Activated naive CD4-positive, alpha-beta T cell treated with anti-CD3 and anti-CD28 coated beads, Interleukin-2, amount 10 ng/mL, durations not matched to agents 7 days and 5 days (primary cell): ENCODE data around the gene GART.

Source experiments
- CTCF ChIA-PET: fragments of 350-600 bp; sonication (Branson Sonifier 250); formaldehyde crosslinking; loops from one replicate; lab custom pipeline; 2021; ENCODE audit warnings: antibody characterized with exemption; lab: Charles Lee
- DNase-seq: peaks from one replicate; pipeline ENCODE4 v3.0.0-alpha.2; 2020
- H3K27ac Mint-ChIP-seq: one replicate; pipeline ENCODE4 v1.8.0; 2021; ENCODE audit warnings: mild to moderate bottlenecking, moderate library complexity, mixed read lengths
- H3K27me3 Mint-ChIP-seq: one replicate; pipeline ENCODE4 v1.8.0; 2021; ENCODE audit warnings: mild to moderate bottlenecking, mixed read lengths
- H3K36me3 Mint-ChIP-seq: one replicate; pipeline ENCODE4 v1.8.0; 2021; ENCODE audit warnings: mixed read lengths
- H3K4me1 Mint-ChIP-seq: one replicate; pipeline ENCODE4 v1.8.0; 2021; ENCODE audit warnings: mixed read lengths
- H3K4me3 Mint-ChIP-seq: one replicate; pipeline ENCODE4 v1.8.0; 2021; ENCODE audit warnings: mild to moderate bottlenecking, moderate library complexity, mixed read lengths
- H3K9me3 Mint-ChIP-seq: one replicate; pipeline ENCODE4 v1.8.0; 2021; ENCODE audit warnings: mixed read lengths

Gene GART

DNA sequence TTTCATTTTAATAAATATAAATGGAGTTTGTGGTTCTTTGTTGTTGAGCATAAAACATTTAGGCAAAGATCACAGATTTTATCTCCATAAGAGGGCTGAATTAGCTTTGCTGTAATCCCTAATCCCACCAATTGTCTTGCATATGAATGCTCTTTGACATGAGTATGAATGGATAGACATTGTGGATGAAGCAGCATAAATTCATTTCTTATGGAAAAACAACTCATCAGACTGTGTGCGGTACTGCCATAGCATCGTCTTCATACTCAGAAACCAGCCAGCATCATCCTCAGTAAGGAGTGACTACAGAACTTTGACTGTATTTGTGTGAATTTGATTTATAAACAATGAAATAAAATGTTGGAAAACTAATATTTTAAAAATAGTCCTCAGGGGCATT, 20.5 kb upstream of the GART start:
- no peak for DNase-seq
- Mint-ChIP-seq H3K4me1 (peaks cover 9% of the 10 kb centered on the region), H3K4me3 (no peak overlapping the region), H3K9me3 (no peaks in the 10 kb centered on the region), H3K27ac (no peak overlapping the region), H3K27me3 (no peaks in the 10 kb centered on the region), H3K36me3 (peaks cover 60% of the 10 kb centered on the region)
- CTCF ChIA-PET: no interaction called here

DNA sequence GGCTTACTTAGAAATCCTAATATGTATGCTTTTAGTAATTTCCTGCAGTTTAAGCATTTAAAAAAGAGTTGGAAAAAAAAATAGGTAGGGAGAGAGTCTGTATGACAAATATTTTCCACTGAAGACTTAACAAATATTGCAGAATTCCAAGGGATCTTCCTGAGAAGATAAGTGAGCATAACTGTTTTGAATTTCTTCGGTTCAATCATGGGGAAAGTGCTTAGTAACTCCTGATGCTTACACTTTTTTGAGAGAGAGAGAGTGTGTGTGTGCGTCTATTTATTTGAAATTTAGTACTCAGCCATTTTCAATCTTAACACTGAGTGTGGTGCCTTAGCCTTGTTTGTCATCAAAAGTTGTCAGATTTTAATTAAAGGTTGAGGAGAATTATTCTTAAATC, 19.5 kb upstream of the GART start:
- Mint-ChIP-seq H3K9me3 (no peaks in the 10 kb centered on the region), H3K27me3 (no peaks in the 10 kb centered on the region), H3K4me3 (no peak overlapping the region), H3K27ac (peak overlapping the region; percentile 0), H3K4me1 (peaks cover 18% of the 10 kb centered on the region), H3K36me3 (peaks cover 68% of the 10 kb centered on the region)
- DNase-seq: no peak
- CTCF ChIA-PET: no interaction called here

- no peak overlapping the region for H3K4me3 Mint-ChIP-seq
- peaks cover 72% of the 10 kb centered on the region for H3K36me3 Mint-ChIP-seq
- CTCF ChIA-PET: no interaction called here
- H3K4me1 Mint-ChIP-seq: peaks cover 22% of the 10 kb centered on the region
- no peaks in the 10 kb centered on the region for H3K9me3 Mint-ChIP-seq
- H3K27ac Mint-ChIP-seq: no peak overlapping the region
- no peaks in the 10 kb centered on the region for H3K27me3 Mint-ChIP-seq
- no peak for DNase-seq
These were observed 19.0 kb upstream of the GART start for GRCh38 chr21:33560965-33561364.

DNA sequence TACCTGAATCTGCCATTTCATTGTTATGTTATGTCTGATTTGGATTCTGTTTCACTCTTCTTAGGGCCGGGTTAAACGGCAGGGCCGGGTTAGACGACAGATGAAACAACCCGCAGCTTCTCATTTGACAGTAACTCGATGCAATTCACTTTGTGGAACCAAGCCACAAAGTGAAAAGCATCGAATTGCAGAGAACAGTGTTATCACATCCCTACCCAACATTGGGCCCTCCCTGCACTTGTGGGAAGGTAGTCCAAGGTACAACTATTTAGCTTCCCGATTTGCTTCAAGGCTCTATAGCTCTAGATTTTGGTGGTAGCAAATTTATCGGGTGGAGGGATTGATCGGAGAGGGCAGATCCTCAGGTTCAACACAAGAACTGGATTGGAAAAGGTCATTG, 17.9 kb upstream of the GART start:
- no peak overlapping the region for H3K27ac Mint-ChIP-seq
- DNase-seq: no peak
- peaks cover 80% of the 10 kb centered on the region for H3K36me3 Mint-ChIP-seq
- no peaks in the 10 kb centered on the region for H3K9me3 Mint-ChIP-seq
- H3K4me1 Mint-ChIP-seq: peaks cover 27% of the 10 kb centered on the region
- CTCF ChIA-PET: interaction anchor here (1.1 kb wide), 1 partner anchor 80 kb away, joined by 3 read pairs; the partner anchor contains the start of gene TMEM50B
- no peaks in the 10 kb centered on the region for H3K27me3 Mint-ChIP-seq
- H3K4me3 Mint-ChIP-seq: no peak overlapping the region

DNA sequence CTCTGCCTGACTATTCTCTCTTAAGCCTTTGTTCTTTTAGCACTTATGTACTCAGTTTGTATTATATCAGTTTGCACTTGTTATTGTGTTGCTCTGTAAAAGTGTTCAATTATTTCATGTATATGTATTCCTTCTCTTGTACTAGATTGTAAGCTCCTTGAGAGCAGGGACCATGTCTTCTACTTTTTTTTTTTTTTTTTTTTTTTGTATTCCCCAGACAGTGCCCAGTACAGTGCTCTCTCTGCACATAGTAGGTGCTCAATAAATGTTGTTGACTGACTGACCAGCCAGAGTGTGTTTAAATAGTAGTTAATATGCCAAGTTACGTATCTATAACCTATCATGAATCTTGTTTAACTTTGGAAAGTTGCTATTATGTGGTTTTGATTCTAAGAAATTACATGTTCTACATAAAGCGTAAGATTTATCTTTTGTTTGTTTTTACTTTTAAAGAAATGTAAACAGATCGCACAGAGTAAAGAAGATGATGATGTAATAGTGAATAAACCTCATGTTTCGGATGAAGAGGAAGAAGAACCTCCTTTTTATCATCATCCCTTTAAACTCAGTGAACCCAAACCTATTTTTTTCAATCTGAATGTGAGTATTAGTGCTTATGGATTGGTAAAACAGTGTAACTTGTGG, 17.0 kb upstream of the GART start:
- peaks cover 37% of the 10 kb centered on the region for H3K4me1 Mint-ChIP-seq
- H3K9me3 Mint-ChIP-seq: no peaks in the 10 kb centered on the region
- DNase-seq: no peak
- H3K27ac Mint-ChIP-seq: no peak overlapping the region
- peaks cover 84% of the 10 kb centered on the region for H3K36me3 Mint-ChIP-seq
- H3K27me3 Mint-ChIP-seq: no peaks in the 10 kb centered on the region
- CTCF ChIA-PET: interaction anchor here (1.1 kb wide), 1 partner anchor 79 kb away, joined by 3 read pairs; the partner anchor contains the start of gene TMEM50B
- H3K4me3 Mint-ChIP-seq: no peak overlapping the region

- CTCF ChIA-PET: interaction anchor here (0.6 to 2.2 kb wide), 2 partner anchors 49 to 317 kb away, joined by 3 to 9 read pairs; no protein-coding TSS in a partner anchor
- no peak overlapping the region for H3K4me3 Mint-ChIP-seq
- H3K27me3 Mint-ChIP-seq: no peaks in the 10 kb centered on the region
- no peak overlapping the region for H3K27ac Mint-ChIP-seq
- peaks cover 43% of the 10 kb centered on the region for H3K4me1 Mint-ChIP-seq
- H3K9me3 Mint-ChIP-seq: no peaks in the 10 kb centered on the region
- no peak for DNase-seq
- H3K36me3 Mint-ChIP-seq: peaks cover 83% of the 10 kb centered on the region
These were observed 15.5 kb upstream of the GART start for GRCh38 chr21:33557447-33557846.

DNA sequence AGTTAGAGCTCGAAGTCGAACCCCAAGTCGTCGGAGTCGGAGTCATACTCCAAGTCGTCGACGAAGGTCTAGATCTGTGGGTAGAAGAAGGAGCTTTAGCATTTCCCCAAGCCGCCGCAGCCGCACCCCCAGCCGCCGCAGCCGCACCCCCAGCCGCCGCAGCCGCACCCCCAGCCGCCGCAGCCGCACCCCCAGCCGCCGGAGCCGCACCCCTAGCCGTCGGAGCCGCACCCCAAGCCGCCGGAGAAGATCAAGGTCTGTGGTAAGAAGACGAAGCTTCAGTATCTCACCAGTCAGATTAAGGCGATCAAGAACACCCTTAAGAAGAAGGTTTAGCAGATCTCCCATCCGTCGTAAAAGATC, 13.0 kb upstream of the GART start:
- DNase-seq: no peak
- CTCF ChIA-PET: no interaction called here
- Mint-ChIP-seq H3K9me3 (no peaks in the 10 kb centered on the region), H3K4me3 (no peak overlapping the region), H3K27ac (no peak overlapping the region), H3K36me3 (peaks cover 80% of the 10 kb centered on the region), H3K27me3 (no peaks in the 10 kb centered on the region), H3K4me1 (peaks cover 37% of the 10 kb centered on the region)

- DNase-seq: no peak
- H3K27me3 Mint-ChIP-seq: no peaks in the 10 kb centered on the region
- no peaks in the 10 kb centered on the region for H3K9me3 Mint-ChIP-seq
- no peak overlapping the region for H3K4me3 Mint-ChIP-seq
- H3K27ac Mint-ChIP-seq: peak overlapping the region; percentile 38
- H3K4me1 Mint-ChIP-seq: peaks cover 37% of the 10 kb centered on the region
- CTCF ChIA-PET: no interaction called here
- H3K36me3 Mint-ChIP-seq: peaks cover 80% of the 10 kb centered on the region
These were observed 12.5 kb upstream of the GART start for GRCh38 chr21:33554236-33554981.

- peaks cover 41% of the 10 kb centered on the region for H3K4me1 Mint-ChIP-seq
- H3K9me3 Mint-ChIP-seq: no peaks in the 10 kb centered on the region
These were observed 11.2 kb upstream of the GART start for GRCh38 chr21:33552999-33553598.

DNA sequence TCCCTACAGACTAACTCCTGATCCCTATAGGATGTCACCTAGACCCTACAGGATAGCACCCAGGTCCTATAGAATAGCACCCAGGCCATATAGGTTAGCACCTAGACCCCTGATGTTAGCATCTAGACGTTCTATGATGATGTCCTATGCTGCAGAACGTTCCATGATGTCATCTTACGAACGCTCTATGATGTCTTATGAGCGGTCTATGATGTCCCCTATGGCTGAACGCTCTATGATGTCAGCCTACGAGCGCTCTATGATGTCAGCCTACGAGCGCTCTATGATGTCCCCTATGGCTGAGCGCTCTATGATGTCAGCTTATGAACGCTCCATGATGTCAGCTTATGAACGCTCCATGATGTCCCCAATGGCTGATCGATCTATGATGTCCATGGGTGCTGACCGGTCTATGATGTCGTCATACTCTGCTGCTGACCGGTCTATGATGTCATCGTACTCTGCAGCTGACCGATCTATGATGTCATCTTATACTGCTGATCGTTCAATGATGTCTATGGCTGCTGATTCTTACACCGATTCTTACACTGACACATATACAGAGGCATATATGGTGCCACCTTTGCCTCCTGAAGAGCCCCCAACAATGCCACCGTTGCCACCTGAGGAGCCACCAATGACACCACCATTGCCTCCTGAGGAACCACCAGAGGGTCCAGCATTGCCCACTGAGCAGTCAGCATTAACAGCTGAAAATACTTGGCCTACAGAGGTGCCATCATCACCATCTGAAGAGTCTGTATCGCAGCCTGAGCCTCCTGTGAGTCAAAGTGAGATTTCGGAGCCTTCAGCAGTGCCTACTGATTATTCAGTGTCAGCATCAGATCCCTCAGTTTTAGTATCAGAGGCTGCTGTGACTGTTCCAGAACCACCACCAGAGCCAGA, 10.4 kb upstream of the GART start:
- H3K27ac Mint-ChIP-seq: no peak overlapping the region
- H3K9me3 Mint-ChIP-seq: no peaks in the 10 kb centered on the region
- CTCF ChIA-PET: interaction anchor here (1.0 kb wide), 1 partner anchor 53 kb away, joined by 3 read pairs; no protein-coding TSS in a partner anchor
- no peak for DNase-seq
- H3K4me3 Mint-ChIP-seq: no peak overlapping the region
- peaks cover 39% of the 10 kb centered on the region for H3K4me1 Mint-ChIP-seq
- no peaks in the 10 kb centered on the region for H3K27me3 Mint-ChIP-seq
- H3K36me3 Mint-ChIP-seq: peaks cover 77% of the 10 kb centered on the region

More at GRCh38 chr21:33552999-33553598, 11.2 kb upstream of the GART start:
- Mint-ChIP-seq H3K4me3 (no peak overlapping the region), H3K36me3 (peaks cover 81% of the 10 kb centered on the region), H3K27ac (no peak overlapping the region), H3K27me3 (no peaks in the 10 kb centered on the region)
- CTCF ChIA-PET: no interaction called here
- DNase-seq: no peak

- no peaks in the 10 kb centered on the region for H3K9me3 Mint-ChIP-seq
These were observed 9.7 kb upstream of the GART start for GRCh38 chr21:33551664-33552063.

DNA sequence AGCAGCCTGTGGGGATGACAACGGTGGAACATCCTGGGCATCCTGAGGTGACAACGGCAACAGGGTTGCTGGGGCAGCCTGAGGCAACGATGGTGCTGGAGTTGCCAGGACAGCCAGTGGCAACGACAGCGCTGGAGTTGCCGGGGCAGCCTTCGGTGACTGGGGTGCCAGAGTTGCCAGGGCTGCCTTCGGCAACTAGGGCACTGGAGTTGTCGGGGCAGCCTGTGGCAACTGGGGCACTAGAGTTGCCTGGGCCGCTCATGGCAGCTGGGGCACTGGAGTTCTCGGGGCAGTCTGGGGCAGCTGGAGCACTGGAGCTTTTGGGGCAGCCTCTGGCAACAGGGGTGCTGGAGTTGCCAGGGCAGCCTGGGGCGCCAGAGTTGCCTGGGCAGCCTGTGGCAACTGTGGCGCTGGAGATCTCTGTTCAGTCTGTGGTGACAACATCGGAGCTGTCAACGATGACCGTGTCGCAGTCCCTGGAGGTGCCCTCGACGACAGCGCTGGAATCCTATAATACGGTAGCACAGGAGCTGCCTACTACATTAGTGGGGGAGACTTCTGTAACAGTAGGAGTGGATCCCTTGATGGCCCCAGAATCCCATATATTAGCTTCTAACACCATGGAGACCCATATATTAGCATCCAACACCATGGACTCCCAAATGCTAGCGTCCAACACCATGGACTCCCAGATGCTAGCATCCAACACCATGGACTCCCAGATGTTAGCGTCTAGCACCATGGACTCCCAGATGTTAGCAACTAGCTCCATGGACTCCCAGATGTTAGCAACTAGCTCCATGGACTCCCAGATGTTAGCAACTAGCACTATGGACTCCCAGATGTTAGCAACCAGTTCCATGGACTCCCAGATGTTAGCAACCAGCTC, 9.1 kb upstream of the GART start:
- CTCF ChIA-PET: interaction anchor here (1.0 kb wide), 1 partner anchor 55 kb away, joined by 3 read pairs; no protein-coding TSS in a partner anchor
- Mint-ChIP-seq H3K27me3 (no peaks in the 10 kb centered on the region), H3K36me3 (peaks cover 71% of the 10 kb centered on the region), H3K9me3 (no peaks in the 10 kb centered on the region), H3K4me1 (peaks cover 29% of the 10 kb centered on the region), H3K4me3 (no peak overlapping the region), H3K27ac (no peak overlapping the region)
- DNase-seq: no peak

More at GRCh38 chr21:33551664-33552063, 9.7 kb upstream of the GART start:
- Mint-ChIP-seq H3K4me3 (no peak overlapping the region), H3K36me3 (peaks cover 75% of the 10 kb centered on the region), H3K4me1 (peaks cover 34% of the 10 kb centered on the region), H3K27me3 (no peaks in the 10 kb centered on the region), H3K27ac (no peak overlapping the region)
- CTCF ChIA-PET: interaction anchor here (1.0 kb wide), 1 partner anchor 54 kb away, joined by 3 read pairs; no protein-coding TSS in a partner anchor
- DNase-seq: no peak
